LNCAP (cell line): ENCODE data around the gene SLC6A11.
A peak's percentile ranks its signal among the peaks of the same experiment; 100 is the strongest.

Source experiments
- CTCF ChIP-seq: fragments of 450-650 bp; IDR thresholded peaks from 2 replicates; pipeline ENCODE4 v1.5.1; 2017; ENCODE audit warnings: mild to moderate bottlenecking

SLC6A11 gene

GRCh38 chr3:10780243-10780642, 35.8 kb upstream of the SLC6A11 start:
- no peak for TF ChIP-seq CTCF

- no peak for TF ChIP-seq CTCF
Measured at GRCh38 chr3:10780922-10781321, 35.1 kb upstream of the SLC6A11 start.

DNA sequence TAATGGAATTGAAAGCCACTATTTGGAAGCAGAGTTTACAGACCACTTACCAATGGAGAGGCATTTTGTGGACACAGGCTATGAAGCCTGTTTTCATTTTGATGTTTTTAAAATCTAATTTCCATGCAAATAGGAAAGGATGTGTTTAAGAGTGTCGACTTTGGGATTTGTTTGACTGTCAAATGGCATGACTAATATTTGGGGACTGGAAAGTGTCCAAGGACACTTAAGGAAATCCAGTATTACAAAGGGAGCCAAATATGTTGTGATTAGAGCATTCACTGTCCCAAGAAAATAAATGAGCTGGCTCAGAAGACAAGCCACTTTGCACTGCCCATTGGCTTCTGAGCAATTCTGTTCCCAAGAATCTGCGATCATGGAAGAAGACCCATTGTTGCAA, 34.0 kb upstream of the SLC6A11 start:
- TF ChIP-seq CTCF = no peak

- TF ChIP-seq CTCF = peak; percentile 86
Measured at GRCh38 chr3:10783360-10784351, 32.4 kb upstream of the SLC6A11 start.

DNA sequence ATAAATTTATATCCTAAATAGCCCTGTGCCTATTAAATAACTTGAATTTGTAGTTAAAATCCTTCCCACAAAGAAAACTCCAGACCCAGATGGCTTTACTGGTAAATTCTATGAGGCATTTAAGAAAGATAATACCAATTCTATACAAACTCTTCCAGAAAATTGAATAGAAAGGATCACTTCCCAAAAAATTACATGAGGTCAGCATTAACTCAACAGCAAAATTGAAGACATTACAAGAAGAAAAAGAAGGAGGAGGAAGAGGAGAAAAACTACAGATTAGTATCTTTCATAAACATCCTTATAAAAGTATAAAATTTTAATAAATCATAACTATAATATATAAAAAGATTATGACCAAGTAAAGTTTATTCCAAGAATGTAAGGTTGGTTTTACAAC, 29.4 kb upstream of the SLC6A11 start:
- no peak for TF ChIP-seq CTCF

GRCh38 chr3:10788451-10788850, 27.6 kb upstream of the SLC6A11 start:
- no peak for TF ChIP-seq CTCF

GRCh38 chr3:10790713-10791112, 25.3 kb upstream of the SLC6A11 start:
- no peak for TF ChIP-seq CTCF
